ENCODE results near the gene CES2.

DNA sequence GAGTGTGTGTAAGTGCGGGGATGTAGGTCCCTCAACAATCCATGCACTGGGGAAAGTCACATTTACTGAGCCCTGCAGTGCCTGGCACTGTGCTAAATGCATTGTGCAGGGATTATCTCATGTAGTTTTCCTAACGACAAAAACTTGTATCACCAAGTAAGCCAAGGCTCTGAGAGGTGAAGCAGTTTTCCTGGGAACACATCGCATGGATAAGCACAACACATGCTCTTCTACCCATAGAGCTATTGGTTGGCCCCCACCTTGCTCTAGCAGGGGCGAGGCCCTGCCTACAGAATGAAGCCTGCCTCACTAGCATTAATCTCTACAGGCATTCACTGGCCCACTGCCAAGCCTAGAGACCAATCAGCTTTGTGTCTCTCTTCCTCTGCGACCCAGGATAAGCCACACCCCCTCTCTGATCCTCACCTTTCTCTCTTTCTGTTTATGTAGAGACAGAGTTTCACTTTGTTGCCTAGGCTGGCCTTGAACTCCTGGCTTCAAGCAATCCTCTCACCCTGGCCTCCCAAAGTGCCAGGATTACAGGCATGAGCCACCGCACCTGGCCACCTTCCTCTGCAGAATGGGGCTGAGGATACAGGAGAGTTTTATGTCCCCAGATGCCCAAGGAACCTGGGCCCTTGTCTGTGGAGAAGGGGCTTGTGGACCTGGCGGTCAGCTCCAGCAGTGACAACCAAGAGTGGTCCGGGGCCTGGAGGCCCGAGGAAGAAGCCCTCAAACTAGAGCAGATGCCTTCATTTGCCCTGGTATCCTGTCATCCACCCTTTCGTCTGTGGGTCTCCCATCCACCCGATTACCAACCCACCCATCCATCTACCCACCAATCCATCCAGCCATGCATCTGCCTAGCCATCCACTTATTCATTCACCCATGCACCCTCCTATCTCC, 29.4 kb upstream of the CES2 start:
- TF ChIP-seq ZFP30 (CRISPR knock-in tag; IDR thresholded peaks at IDR 0.05) = no peak
- no peak for TF ChIP-seq ZC3H10 (CRISPR knock-in tag; IDR thresholded peaks at IDR 0.05)
- TF ChIP-seq RARB (CRISPR knock-in tag; IDR thresholded peaks at IDR 0.05) = no peak
- TF ChIP-seq ARNTL (CRISPR knock-in tag; IDR thresholded peaks at IDR 0.05; ENCODE audit: borderline replicate concordance, low read depth) = no peak

Measured in SK-N-SH treated with all-trans-retinoic acid at 6 μM for 48 hours (cell line).